GM18870 (cell line): Measurements from ENCODE around the gene ZSCAN18.

ENCODE experiments used
- ATAC-seq: cut with Tn5 transposase; IDR thresholded peaks from one replicate; pipeline ENCODE4 v1.9.1; 2021; ENCODE audit warnings: moderate library complexity; ENCODE audit not compliant: unreplicated experiment

Gene ZSCAN18

GRCh38 chr19:58086825-58087710 lies 11.0 kb downstream of the ZSCAN18 start:
- ATAC-seq: no peak

- no peak for ATAC-seq
Observed at GRCh38 chr19:58085348-58085875, 12.6 kb downstream of the ZSCAN18 start.

GRCh38 chr19:58084596-58085347 lies 13.3 kb downstream of the ZSCAN18 start:
- ATAC-seq: no peak

- no peak for ATAC-seq
Observed at GRCh38 chr19:58083021-58083420, 15.0 kb downstream of the ZSCAN18 start.

- no peak for ATAC-seq
Observed at GRCh38 chr19:58079792-58080191, 18.2 kb downstream of the ZSCAN18 start.

GRCh38 chr19:58067240-58067912 lies 30.7 kb downstream of the ZSCAN18 start:
- ATAC-seq: no peak

GRCh38 chr19:58063712-58064111 lies 34.3 kb downstream of the ZSCAN18 start:
- ATAC-seq: no peak

- ATAC-seq: no peak
Observed at GRCh38 chr19:58060231-58060630, 37.8 kb downstream of the ZSCAN18 start.

- no peak for ATAC-seq
Observed at GRCh38 chr19:58059671-58060078, 38.4 kb downstream of the ZSCAN18 start.

GRCh38 chr19:58059003-58059670 lies 38.9 kb downstream of the ZSCAN18 start, which contains the start of gene ZNF135:
Gene ZNF135 (plus strand): TSS chr19:58059282. CDS start chr19:58060003, 721 bp downstream.
- no peak for ATAC-seq

- ATAC-seq: no peak
Observed at GRCh38 chr19:58058467-58058866, 39.6 kb downstream of the ZSCAN18 start.

GRCh38 chr19:58056861-58057260 lies 41.2 kb downstream of the ZSCAN18 start:
- no peak for ATAC-seq

GRCh38 chr19:58056261-58056660 lies 41.8 kb downstream of the ZSCAN18 start:
- ATAC-seq: no peak

- no peak for ATAC-seq
Observed at GRCh38 chr19:58054901-58055874, 42.8 kb downstream of the ZSCAN18 start.

- no peak for ATAC-seq
Observed at GRCh38 chr19:58053480-58054156, 44.4 kb downstream of the ZSCAN18 start.

- ATAC-seq: no peak
Observed at GRCh38 chr19:58052256-58052655, 45.8 kb downstream of the ZSCAN18 start.

- ATAC-seq: no peak
Observed at GRCh38 chr19:58047672-58048071, 50.4 kb downstream of the ZSCAN18 start.

GRCh38 chr19:58046856-58047255 lies 51.2 kb downstream of the ZSCAN18 start:
- no peak for ATAC-seq
